Omental fat pad (tissue), 4 donors: Measurements from ENCODE around the gene SLC26A8. TPM values are rescaled to one million over a fixed set of nuclear protein-coding genes. Genes with fewer than 3 reads are reported as not detected.

Experiments used
- ATAC-seq: fragments of 150-250 bp; one replicate; pipeline ENCODE4 v1.9.1; 2016; ENCODE audit warnings: mild to moderate bottlenecking, moderate library complexity; ENCODE audit not compliant: low FRiP score
- DNase-seq: peaks from one replicate; pipeline ENCODE4 v3.0.0-alpha.2; 2019; ENCODE audit warnings: low spot score
- total RNA-seq, 4 donors: library from RNA; depleted of rRNA; stranded (reverse); fragments of >200 nt; gene quantifications; one replicate each; pipeline ENCODE4 v1.1.0, GENCODE V29; 2016
- TF ChIP-seq, protein P1 (sequence below), 3 donors: fragments of 450-650 bp; IDR thresholded peaks; one replicate each; pipeline ENCODE4 v1.5.1; 2016 to 2017; ENCODE audit warnings: antibody characterized with exemption in 3 of 3, mild to moderate bottlenecking in 3 of 3, moderate library complexity in 2 of 3

SLC26A8 gene, protein sequence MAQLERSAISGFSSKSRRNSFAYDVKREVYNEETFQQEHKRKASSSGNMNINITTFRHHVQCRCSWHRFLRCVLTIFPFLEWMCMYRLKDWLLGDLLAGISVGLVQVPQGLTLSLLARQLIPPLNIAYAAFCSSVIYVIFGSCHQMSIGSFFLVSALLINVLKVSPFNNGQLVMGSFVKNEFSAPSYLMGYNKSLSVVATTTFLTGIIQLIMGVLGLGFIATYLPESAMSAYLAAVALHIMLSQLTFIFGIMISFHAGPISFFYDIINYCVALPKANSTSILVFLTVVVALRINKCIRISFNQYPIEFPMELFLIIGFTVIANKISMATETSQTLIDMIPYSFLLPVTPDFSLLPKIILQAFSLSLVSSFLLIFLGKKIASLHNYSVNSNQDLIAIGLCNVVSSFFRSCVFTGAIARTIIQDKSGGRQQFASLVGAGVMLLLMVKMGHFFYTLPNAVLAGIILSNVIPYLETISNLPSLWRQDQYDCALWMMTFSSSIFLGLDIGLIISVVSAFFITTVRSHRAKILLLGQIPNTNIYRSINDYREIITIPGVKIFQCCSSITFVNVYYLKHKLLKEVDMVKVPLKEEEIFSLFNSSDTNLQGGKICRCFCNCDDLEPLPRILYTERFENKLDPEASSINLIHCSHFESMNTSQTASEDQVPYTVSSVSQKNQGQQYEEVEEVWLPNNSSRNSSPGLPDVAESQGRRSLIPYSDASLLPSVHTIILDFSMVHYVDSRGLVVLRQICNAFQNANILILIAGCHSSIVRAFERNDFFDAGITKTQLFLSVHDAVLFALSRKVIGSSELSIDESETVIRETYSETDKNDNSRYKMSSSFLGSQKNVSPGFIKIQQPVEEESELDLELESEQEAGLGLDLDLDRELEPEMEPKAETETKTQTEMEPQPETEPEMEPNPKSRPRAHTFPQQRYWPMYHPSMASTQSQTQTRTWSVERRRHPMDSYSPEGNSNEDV
- total RNA-seq, result 1 to 10 TPM in 1 of 4 donors, under 1 TPM in 3; 0.12 to 3.3 (median 0.54) TPM

DNA sequence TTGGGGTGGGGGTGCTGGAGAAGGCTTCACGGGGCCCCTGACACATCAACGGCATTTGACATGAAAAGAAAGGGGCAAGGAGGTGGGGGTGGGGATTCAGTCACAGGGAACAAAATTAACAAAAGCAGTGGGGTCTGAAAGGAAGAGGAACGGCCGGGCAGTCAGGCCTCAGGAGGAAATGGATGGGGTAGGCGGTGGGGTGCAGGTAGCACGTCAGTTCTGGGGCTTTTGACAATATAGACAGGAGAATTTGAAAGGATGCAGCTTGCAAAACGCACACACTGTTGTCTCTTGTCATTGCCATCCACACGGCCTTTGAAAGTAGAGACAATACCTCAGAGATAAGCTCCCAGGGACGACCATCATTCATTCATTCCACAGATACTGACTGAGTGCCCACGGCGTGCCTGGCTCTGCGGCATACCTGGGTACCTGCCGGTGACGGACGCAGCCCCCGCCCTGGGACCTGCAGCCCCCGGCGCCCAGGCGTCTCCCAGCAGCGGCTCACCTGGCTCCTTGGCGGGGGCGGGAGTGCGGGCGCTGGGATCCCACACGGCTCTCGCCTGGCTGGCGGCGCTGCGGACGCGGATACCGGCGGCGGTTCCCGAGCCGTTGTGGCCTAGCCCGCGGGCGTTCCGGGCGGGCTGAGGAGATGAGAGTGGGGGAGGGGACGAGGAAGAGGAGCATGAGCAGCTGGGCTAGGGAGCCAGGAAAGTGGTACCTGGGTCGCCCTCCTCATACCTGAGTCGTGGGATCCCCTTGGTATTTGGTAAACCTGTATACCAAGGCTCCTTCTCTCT lies at the start of gene SLC26A8:
TSS of gene SLC26A8 (minus strand) at position 646 of the 800 bp plus-strand sequence. CDS start 4,934 bp downstream, outside the sequence.
- DNase-seq (no peak), ATAC-seq (no peak)
- TF ChIP-seq, protein P1, sequence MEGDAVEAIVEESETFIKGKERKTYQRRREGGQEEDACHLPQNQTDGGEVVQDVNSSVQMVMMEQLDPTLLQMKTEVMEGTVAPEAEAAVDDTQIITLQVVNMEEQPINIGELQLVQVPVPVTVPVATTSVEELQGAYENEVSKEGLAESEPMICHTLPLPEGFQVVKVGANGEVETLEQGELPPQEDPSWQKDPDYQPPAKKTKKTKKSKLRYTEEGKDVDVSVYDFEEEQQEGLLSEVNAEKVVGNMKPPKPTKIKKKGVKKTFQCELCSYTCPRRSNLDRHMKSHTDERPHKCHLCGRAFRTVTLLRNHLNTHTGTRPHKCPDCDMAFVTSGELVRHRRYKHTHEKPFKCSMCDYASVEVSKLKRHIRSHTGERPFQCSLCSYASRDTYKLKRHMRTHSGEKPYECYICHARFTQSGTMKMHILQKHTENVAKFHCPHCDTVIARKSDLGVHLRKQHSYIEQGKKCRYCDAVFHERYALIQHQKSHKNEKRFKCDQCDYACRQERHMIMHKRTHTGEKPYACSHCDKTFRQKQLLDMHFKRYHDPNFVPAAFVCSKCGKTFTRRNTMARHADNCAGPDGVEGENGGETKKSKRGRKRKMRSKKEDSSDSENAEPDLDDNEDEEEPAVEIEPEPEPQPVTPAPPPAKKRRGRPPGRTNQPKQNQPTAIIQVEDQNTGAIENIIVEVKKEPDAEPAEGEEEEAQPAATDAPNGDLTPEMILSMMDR (IDR thresholded peaks at IDR 0.05), result no peak

DNA sequence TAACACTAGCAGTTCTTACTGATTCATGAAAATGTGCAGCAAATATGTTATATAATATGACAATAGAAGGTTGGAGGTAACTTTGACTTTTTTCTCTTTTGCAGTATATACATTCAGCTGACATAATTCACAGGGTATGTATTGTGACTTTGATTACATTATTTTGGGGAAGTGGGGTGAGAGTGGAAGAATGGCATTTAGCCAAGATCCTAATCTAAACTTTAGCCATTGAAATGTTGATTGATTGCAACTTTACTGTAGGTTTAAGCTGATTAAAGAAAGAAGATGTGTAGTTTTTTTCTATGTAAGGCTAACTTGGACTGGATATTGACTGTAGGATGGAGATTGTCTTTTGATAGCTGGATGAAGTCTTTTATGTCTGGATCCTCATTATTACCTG lies 49.1 kb upstream of the SLC26A8 start:
- no peak for DNase-seq
- no peak for ATAC-seq
- TF ChIP-seq, protein P1 (IDR thresholded peaks at IDR 0.05), result no peak

DNA sequence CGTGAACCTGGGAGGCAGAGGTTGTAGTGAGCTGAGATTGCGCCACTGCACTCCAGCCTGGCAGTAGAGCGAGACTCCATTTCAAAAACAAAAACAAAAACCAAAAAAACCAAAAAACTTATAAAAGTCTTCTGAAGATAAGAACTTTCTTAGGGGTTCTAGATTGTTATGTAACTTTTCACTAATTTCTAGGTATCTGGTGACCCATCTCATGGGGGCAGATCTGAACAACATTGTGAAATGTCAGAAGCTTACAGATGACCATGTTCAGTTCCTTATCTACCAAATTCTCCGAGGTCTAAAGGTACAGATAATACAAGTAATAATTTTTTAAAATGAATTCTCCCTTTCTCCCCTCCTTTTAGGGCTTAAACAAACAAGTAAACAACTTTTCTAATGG lies 48.2 kb upstream of the SLC26A8 start:
- ATAC-seq (no peak), DNase-seq (no peak)
- TF ChIP-seq, protein P1 (IDR thresholded peaks at IDR 0.05), result no peak

DNA sequence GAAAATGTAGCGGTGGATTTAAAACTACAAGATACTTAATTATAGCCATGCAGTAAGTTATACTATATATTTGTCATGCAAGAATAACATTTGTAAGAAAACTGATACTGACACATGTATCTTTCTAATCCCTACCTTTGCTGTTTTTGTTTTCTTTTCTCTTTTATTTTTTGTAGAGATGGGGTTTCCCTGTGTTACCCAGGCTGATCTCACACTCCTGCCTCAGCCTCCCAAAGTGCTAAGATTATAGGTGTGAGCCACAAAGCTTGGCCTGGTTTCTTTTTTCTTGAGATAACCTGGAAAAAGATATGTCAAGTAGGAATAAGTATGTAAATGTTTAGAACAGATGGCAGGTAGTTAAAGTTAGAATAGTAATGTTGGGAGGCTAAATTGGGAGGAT lies 47.3 kb upstream of the SLC26A8 start:
- ATAC-seq, result no peak
- TF ChIP-seq, protein P1 (IDR thresholded peaks at IDR 0.05), result no peak
- no peak for DNase-seq

GRCh38 chr6:36071281-36071680 lies 46.8 kb upstream of the SLC26A8 start:
- TF ChIP-seq, protein P1 (IDR thresholded peaks at IDR 0.05), result no peak
- DNase-seq (no peak), ATAC-seq (no peak)

- TF ChIP-seq, protein P1 (IDR thresholded peaks at IDR 0.05), result no peak
- DNase-seq (no peak), ATAC-seq (no peak)
These were observed 45.8 kb upstream of the SLC26A8 start for GRCh38 chr6:36070252-36070651.
